HepG2 (cell line): ENCODE data around the gene RFFL. TPM values are rescaled to one million over a fixed set of nuclear protein-coding genes. Genes with fewer than 3 reads are reported as not detected.

Experiments
- ARHGAP35 ChIP-seq: sonication (generic); formaldehyde crosslinking; IDR thresholded peaks from 2 replicates; pipeline ENCODE4 v1.9.0; 2022; ENCODE audit warnings: mild to moderate bottlenecking, inconsistent platforms, moderate library complexity, missing genetic modification reagents, borderline replicate concordance
- ATF7 ChIP-seq, 2 experiments: fragments of 450-650 bp in 1 of 2; sonication (generic) in 1 of 2; formaldehyde crosslinking in 1 of 2; IDR thresholded peaks; 2 replicates each; pipeline versions ENCODE4 v1.4.0 to v1.6.1; 2016 to 2020; ENCODE audit warnings: antibody characterized with exemption in 1 of 2, mild to moderate bottlenecking in 1 of 2, missing genetic modification reagents in 1 of 2
- DNMT1 ChIP-seq: sonication (generic); formaldehyde crosslinking; IDR thresholded peaks from 2 replicates; pipeline ENCODE4 v1.5.1; 2020; ENCODE audit warnings: mild to moderate bottlenecking, missing genetic modification reagents
- FOXP1 ChIP-seq, 2 experiments: fragments of 450-650 bp in 1 of 2; IDR thresholded peaks; 2 replicates each; pipeline ENCODE4 v1.6.1; 2017 to 2018; ENCODE audit warnings: antibody characterized with exemption in 1 of 2
- GABPA ChIP-seq, 2 experiments: IDR thresholded peaks; 2 replicates each; pipeline ENCODE4 v1.6.1; 2011 to 2016; ENCODE audit warnings: low read depth in 2 of 2, low read length in 1 of 2, missing biosample characterization in 1 of 2, missing genetic modification characterization in 1 of 2
- MAZ ChIP-seq, 2 experiments: sonication (generic) in 1 of 2; formaldehyde crosslinking in 1 of 2; IDR thresholded peaks; 2 replicates each; pipeline versions ENCODE4 v1.5.0 to v1.6.1; 2012 to 2020; ENCODE audit warnings: low read depth in 2 of 2, mild to moderate bottlenecking in 2 of 2, borderline replicate concordance in 1 of 2, improper control_type of control experiment in 1 of 2, low read length in 1 of 2, missing genetic modification reagents in 1 of 2, moderate library complexity in 1 of 2
- POLR2AphosphoS5 ChIP-seq: IDR thresholded peaks from 2 replicates; pipeline ENCODE4 v1.6.1; 2012; ENCODE audit warnings: low read depth, low read length
- SMYD3 ChIP-seq: sonication (generic); formaldehyde crosslinking; IDR thresholded peaks from 2 replicates; pipeline ENCODE4 v1.8.1; 2023; ENCODE audit warnings: mild to moderate bottlenecking, missing genetic modification reagents
- SYNCRIP ChIP-seq: fragments of 200-400 bp; formaldehyde crosslinking; IDR thresholded peaks from 2 replicates; pipeline ENCODE4 v1.6.1; 2018; ENCODE audit warnings: mild to moderate bottlenecking, low read depth, low read length; ENCODE audit not compliant: insufficient read depth
- THRA ChIP-seq: sonication (generic); formaldehyde crosslinking; IDR thresholded peaks from 2 replicates; pipeline ENCODE4 v1.4.0; 2020; ENCODE audit warnings: missing genetic modification reagents, borderline replicate concordance
- YEATS4 ChIP-seq: sonication (generic); formaldehyde crosslinking; IDR thresholded peaks from 2 replicates; pipeline ENCODE4 v1.4.0; 2020; ENCODE audit warnings: missing genetic modification reagents, borderline replicate concordance
- ZC3H13 ChIP-seq: sonication (generic); formaldehyde crosslinking; IDR thresholded peaks from 2 replicates; pipeline ENCODE4 v1.8.1; 2023; ENCODE audit warnings: mild to moderate bottlenecking, missing genetic modification reagents, moderate library complexity
- ZFP36 ChIP-seq: fragments of 150-350 bp; IDR thresholded peaks from 2 replicates; pipeline ENCODE4 v1.6.1; 2018; ENCODE audit warnings: borderline replicate concordance, low read length, low read depth; ENCODE audit not compliant: partially characterized antibody
- ZNF550 ChIP-seq: sonication (generic); formaldehyde crosslinking; IDR thresholded peaks from 2 replicates; pipeline ENCODE4 v1.4.0; 2020; ENCODE audit warnings: mild to moderate bottlenecking, missing genetic modification reagents, borderline replicate concordance
- ZNF574 ChIP-seq: sonication (generic); formaldehyde crosslinking; IDR thresholded peaks from 2 replicates; pipeline ENCODE4 v1.4.0; 2020; ENCODE audit warnings: missing genetic modification reagents
- ZNF749 ChIP-seq: sonication (generic); formaldehyde crosslinking; IDR thresholded peaks from 2 replicates; pipeline ENCODE4 v1.8.0; 2022; ENCODE audit warnings: mild to moderate bottlenecking, missing genetic modification reagents, moderate library complexity, borderline replicate concordance
- polyA plus RNA-seq, 8 experiments: library from polyadenylated mRNA; depleted of rRNA in 3 of 8; stranded (reverse) in 7 of 8; unstranded in 1 of 8; fragments of >200 nt; fragmentation: Illumina TruSeq in 4 of 8; extraction: Trizol in 4 of 8; gene quantifications; 2 replicates each; pipeline versions ENCODE4 v1.2.1 to v1.2.3, GENCODE V29; 2011 to 2016; ENCODE audit warnings: low read depth in 4 of 8, missing spikeins in 1 of 8, mixed read lengths in 1 of 8; ENCODE audit not compliant: insufficient read depth in 1 of 8
- total RNA-seq, 5 experiments: library from RNA; depleted of rRNA; stranded (reverse); fragments of >200 nt; fragmentation: Illumina TruSeq; extraction: Trizol; gene quantifications; 2 replicates each; pipeline ENCODE4 v1.2.3, GENCODE V29; 2016; ENCODE audit warnings: low read depth in 1 of 5
- TF ChIP-seq, protein P1 (sequence below): sonication (generic); formaldehyde crosslinking; conservative IDR thresholded peaks from 2 replicates; pipeline ENCODE4 v1.8.0; 2022; ENCODE audit warnings: mild to moderate bottlenecking, moderate library complexity, missing genetic modification reagents
- TF ChIP-seq, protein P2 (sequence below): sonication (generic); formaldehyde crosslinking; IDR thresholded peaks from 2 replicates; pipeline ENCODE4 v1.5.0; 2020; ENCODE audit warnings: mild to moderate bottlenecking, missing genetic modification reagents

The RFFL gene
- total and polyA plus RNA-seq, 2 of the 13 experiments (the other 11 are each of a cell fraction or from before 2014, with no cell fraction given) = 24.3 to 48.6 TPM

GRCh38 chr17:35063514-35064223 is at the start of gene RFFL (continued):
- TF ChIP-seq, protein P1, sequence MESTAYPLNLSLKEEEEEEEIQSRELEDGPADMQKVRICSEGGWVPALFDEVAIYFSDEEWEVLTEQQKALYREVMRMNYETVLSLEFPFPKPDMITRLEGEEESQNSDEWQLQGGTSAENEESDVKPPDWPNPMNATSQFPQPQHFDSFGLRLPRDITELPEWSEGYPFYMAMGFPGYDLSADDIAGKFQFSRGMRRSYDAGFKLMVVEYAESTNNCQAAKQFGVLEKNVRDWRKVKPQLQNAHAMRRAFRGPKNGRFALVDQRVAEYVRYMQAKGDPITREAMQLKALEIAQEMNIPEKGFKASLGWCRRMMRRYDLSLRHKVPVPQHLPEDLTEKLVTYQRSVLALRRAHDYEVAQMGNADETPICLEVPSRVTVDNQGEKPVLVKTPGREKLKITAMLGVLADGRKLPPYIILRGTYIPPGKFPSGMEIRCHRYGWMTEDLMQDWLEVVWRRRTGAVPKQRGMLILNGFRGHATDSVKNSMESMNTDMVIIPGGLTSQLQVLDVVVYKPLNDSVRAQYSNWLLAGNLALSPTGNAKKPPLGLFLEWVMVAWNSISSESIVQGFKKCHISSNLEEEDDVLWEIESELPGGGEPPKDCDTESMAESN = peak; percentile 75
- TF ChIP-seq ZFP36 (no peak), GABPA (IDR thresholded peaks at IDR 0.05; ENCODE audit: low read depth, low read length) (no peak), GABPA (CRISPR knock-in tag; IDR thresholded peaks at IDR 0.05; ENCODE audit: low read depth) (peak; percentile 38; the same call in 1 of the 2 replicates), ARHGAP35 (CRISPR knock-in tag) (no peak), MAZ (IDR thresholded peaks at IDR 0.05; ENCODE audit: borderline replicate concordance, low read depth, low read length) (no peak), MAZ (CRISPR knock-in tag; IDR thresholded peaks at IDR 0.05; ENCODE audit: low read depth) (0 out of 2 replicates have a peak, but pooled peaks have one; percentile 57), ATF7 (IDR thresholded peaks at IDR 0.05) (peak; percentile 70), ATF7 (CRISPR knock-in tag; IDR thresholded peaks at IDR 0.05) (peak; percentile 94), POLR2AphosphoS5 (peak; percentile 75), FOXP1 (IDR thresholded peaks at IDR 0.05) (peak; percentile 80), FOXP1 (CRISPR knock-in tag; IDR thresholded peaks at IDR 0.05) (peak; percentile 95), SMYD3 (CRISPR knock-in tag) (no peak), ZNF574 (CRISPR knock-in tag) (peak; percentile 90), ZC3H13 (CRISPR knock-in tag) (no peak), THRA (0 out of 2 replicates have a peak, but pooled peaks have one; percentile 34), SYNCRIP (no peak), YEATS4 (CRISPR knock-in tag) (peak; percentile 83; the same call in 1 of the 2 replicates), ZNF749 (CRISPR knock-in tag) (peak; percentile 56; the same call in 1 of the 2 replicates), ZNF550 (CRISPR knock-in tag) (no peak), DNMT1 (CRISPR knock-in tag) (no peak)
- TF ChIP-seq, protein P2, sequence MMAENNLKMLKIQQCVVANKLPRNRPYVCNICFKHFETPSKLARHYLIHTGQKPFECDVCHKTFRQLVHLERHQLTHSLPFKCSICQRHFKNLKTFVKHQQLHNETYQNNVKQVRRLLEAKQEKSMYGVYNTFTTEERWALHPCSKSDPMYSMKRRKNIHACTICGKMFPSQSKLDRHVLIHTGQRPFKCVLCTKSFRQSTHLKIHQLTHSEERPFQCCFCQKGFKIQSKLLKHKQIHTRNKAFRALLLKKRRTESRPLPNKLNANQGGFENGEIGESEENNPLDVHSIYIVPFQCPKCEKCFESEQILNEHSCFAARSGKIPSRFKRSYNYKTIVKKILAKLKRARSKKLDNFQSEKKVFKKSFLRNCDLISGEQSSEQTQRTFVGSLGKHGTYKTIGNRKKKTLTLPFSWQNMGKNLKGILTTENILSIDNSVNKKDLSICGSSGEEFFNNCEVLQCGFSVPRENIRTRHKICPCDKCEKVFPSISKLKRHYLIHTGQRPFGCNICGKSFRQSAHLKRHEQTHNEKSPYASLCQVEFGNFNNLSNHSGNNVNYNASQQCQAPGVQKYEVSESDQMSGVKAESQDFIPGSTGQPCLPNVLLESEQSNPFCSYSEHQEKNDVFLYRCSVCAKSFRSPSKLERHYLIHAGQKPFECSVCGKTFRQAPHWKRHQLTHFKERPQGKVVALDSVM (CRISPR knock-in tag) = 0 out of 2 replicates have a peak, but pooled peaks have one; percentile 38
